ENCODE measurements around the gene ATN1. TPM values are rescaled to one million over a fixed set of nuclear protein-coding genes. Genes with fewer than 3 reads are reported as not detected.
A peak's percentile ranks its signal among the peaks of the same experiment; 100 is the strongest.

ATN1 gene
- total RNA-seq, 2 donors from 2014 or later = 64.6 to 78.9 TPM

GRCh38 chr12:6921996-6922946, 5.5 kb upstream of the ATN1 start:
- DNase-seq (no peak), ATAC-seq (no peak)
- intact Hi-C loops (cut with DNase I, micrococcal nuclease) = no loop called here

- DNase-seq (no peak), ATAC-seq (no peak)
- intact Hi-C loops (cut with DNase I, micrococcal nuclease) = no loop called here
Observed at GRCh38 chr12:6923003-6923732, 4.6 kb upstream of the ATN1 start.

- ATAC-seq (no peak), DNase-seq (no peak)
- intact Hi-C loops (cut with DNase I, micrococcal nuclease) = no loop called here
Observed at GRCh38 chr12:6923851-6924250, 3.9 kb upstream of the ATN1 start.

DNA sequence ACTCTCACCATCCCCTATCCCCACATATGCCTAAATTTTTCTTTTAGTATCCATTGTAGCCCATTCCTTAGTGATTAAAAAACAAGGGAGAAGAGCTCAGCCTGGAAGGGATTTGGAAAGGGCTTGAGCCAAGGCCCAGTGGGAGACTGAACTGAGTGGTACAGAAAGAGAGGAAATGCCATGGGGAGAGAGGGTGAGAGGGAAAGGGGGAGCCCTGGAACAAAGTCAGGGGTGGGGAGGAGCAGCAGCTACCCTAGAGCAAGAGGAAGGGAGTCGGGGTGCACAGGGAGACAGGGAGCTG, 2.6 kb upstream of the ATN1 start:
- no peak for ATAC-seq
- intact Hi-C loops (cut with DNase I, micrococcal nuclease) = no loop called here
- DNase-seq = no peak

DNA sequence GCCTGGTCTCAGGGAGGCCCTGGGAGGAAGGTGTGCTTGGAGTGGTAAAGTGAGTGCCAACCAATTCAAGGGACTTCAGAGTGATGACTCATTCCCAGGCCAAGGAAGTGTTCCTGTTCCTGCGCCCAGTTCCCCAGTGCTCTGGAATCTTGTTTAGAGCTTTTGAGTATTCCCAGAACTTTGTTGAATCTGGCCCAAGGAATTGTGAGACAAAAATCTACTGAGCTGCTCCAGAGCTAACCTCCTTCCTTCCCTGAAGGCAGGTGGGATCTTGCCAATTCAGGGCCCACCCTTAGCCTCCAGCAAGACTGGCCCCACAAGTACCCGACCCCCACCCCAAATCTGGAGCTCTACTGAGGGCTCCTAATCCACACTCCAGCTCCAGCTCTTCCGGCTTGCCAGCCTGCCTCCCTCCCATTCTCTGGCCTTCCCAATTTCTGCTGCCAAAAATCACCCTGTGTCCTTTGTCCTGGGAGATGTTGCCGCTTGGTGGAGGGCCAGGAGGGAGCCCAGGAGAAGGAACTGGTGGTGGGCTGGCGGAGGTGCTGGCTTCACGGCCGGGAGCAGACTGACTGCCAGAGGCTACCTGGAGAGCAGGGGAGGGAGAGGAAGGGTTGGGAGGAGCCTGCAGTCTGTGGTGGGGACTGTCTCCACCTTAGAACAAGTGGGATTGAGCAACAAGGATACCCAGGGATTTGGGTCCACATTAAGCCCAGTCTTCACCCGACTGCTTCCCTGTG, 2.0 kb upstream of the ATN1 start:
- intact Hi-C loops (cut with DNase I, micrococcal nuclease) = no loop called here
- peak; percentile 70 for ATAC-seq
- DNase-seq = peak; percentile 55 to 85

DNA sequence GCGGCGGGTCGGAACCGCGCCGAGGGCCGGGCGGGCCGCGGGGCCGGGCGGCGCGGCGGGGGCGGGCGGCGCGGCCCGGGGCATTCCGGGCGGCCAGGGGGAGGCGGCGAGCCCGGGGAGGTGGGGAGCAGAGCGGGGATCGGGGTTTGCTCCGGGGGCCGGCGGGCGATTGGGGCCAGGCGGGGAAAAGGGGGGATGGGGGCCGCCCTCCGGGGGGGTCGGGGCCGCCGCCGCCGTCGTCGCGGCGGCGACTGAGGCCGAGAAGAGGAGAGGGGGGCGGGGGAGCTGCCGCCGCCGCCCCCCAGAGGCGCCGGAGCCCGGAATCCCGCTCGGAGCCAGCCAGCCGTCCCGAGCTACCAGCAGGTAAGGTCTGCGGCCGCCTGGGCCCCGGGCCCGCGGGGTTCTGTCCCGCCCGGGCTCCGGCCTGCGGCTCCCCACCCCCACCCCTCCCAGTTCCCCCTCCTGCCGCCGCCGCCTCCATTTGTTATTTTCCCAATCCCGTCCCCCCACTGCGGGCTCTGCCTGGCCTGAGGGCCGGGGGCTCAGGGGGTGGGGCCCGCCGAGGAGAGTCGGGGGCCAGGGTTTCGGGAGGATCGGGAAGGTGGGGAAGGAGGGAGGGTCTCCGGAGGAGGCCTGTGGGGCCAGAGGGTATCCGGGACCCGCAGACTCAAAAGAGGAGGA, 403 bp downstream of the ATN1 start:
- ATAC-seq = peak; percentile 12
- DNase-seq = no peak
- intact Hi-C loops (cut with DNase I, micrococcal nuclease) = no loop called here

DNA sequence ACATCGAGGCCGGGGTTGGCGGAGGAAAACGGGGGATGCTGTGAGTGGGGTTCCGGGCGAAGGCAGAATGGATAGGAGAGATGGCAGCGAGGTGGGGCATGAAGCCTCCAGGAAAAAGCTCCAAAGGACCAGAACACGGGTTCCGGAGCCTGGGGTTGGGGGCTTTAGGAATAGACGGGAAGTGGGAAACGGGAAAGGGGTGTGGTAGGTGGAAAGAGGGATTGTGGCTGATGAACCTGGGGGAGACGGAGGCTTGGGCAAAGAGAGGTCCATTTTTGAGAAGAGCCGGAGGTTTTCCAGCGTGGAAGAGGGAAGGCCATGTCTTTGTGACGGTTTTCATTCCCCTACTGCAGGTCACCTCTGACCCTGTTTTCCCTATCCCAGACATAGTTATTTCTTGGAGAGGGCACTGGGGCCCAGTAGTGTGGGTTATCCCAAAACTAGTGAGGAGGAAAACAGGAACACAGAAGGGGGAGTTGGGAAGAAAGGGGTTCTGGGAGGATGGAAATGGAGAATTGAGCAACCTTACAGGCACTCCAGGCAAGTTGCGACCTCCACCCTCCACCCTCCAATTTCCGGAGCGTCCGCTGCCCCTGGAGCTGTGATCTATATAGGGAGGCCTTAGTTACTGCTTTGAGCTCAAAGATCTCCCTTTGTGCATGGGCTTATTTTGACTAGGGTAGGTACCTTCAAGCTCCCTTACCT, 1.1 kb downstream of the ATN1 start:
- no peak for DNase-seq
- intact Hi-C loops (cut with DNase I, micrococcal nuclease) = no loop called here
- no peak for ATAC-seq

GRCh38 chr12:6929466-6930452, 2.0 kb downstream of the ATN1 start:
- intact Hi-C loops (cut with DNase I, micrococcal nuclease) = no loop called here
- no peak for DNase-seq
- no peak for ATAC-seq

- no peak for ATAC-seq
- no peak for DNase-seq
- intact Hi-C loops (cut with DNase I, micrococcal nuclease) = no loop called here
Observed at GRCh38 chr12:6932766-6933165, 5.0 kb downstream of the ATN1 start.

GRCh38 chr12:6934110-6934509, 6.4 kb downstream of the ATN1 start:
- ATAC-seq (no peak), DNase-seq (no peak)
- intact Hi-C loops (cut with DNase I, micrococcal nuclease) = no loop called here

GRCh38 chr12:6935371-6936193, 7.8 kb downstream of the ATN1 start:
- ATAC-seq (no peak), DNase-seq (no peak)
- intact Hi-C loops (cut with DNase I, micrococcal nuclease) = no loop called here

DNA sequence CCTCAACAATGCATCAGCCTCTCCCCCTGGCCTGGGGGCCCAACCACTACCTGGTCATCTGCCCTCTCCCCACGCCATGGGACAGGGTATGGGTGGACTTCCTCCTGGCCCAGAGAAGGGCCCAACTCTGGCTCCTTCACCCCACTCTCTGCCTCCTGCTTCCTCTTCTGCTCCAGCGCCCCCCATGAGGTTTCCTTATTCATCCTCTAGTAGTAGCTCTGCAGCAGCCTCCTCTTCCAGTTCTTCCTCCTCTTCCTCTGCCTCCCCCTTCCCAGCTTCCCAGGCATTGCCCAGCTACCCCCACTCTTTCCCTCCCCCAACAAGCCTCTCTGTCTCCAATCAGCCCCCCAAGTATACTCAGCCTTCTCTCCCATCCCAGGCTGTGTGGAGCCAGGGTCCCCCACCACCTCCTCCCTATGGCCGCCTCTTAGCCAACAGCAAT, 8.5 kb downstream of the ATN1 start:
- DNase-seq = no peak
- intact Hi-C loops (cut with DNase I, micrococcal nuclease) = no loop called here
- no peak for ATAC-seq

GRCh38 chr12:6936636-6937480, 9.1 kb downstream of the ATN1 start:
- ATAC-seq = peak; percentile 6

DNA sequence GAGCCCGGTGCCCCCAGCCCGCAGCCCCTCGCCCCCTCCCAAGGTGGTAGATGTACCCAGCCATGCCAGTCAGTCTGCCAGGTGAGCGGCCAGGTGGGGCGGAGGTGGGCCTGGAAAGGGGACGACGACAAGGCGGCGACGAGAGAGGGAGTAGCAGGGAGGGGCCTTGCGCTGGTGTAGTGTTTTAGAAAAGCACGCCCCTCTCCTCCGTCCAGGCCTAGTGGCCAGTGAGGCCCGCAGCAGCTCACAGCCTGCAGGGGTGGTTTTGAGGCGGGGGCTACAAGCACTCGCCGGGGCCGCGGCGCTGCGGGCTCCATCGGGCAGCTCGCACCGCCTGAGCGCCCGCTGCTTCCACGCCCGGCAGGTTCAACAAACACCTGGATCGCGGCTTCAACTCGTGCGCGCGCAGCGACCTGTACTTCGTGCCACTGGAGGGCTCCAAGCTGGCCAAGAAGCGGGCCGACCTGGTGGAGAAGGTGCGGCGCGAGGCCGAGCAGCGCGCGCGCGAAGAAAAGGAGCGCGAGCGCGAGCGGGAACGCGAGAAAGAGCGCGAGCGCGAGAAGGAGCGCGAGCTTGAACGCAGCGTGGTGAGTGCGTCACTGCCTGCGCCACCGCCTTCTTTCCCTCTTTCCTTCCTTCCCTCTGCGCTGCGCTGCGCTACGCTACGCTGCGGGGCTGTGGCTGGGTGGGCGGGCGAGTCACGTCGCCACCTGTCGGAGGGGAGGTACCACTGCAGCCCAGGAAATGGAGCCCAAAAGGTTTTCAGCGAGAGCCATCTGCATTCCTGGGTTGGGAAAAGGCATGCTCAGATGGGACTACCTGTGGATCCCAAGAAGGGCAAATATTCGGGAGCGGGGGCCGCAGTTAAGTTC, 10.0 kb downstream of the ATN1 start:
- DNase-seq = peak; percentile 92 to 94
- intact Hi-C loops (cut with DNase I, micrococcal nuclease) = no loop called here
- peak; percentile 87 for ATAC-seq

More at GRCh38 chr12:6936636-6937480, 9.1 kb downstream of the ATN1 start:
- DNase-seq = no peak
- intact Hi-C loops (cut with DNase I, micrococcal nuclease) = no loop called here
